Measurements from ENCODE around the gene VEGFD.

VEGFD gene, protein sequence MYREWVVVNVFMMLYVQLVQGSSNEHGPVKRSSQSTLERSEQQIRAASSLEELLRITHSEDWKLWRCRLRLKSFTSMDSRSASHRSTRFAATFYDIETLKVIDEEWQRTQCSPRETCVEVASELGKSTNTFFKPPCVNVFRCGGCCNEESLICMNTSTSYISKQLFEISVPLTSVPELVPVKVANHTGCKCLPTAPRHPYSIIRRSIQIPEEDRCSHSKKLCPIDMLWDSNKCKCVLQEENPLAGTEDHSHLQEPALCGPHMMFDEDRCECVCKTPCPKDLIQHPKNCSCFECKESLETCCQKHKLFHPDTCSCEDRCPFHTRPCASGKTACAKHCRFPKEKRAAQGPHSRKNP

DNA sequence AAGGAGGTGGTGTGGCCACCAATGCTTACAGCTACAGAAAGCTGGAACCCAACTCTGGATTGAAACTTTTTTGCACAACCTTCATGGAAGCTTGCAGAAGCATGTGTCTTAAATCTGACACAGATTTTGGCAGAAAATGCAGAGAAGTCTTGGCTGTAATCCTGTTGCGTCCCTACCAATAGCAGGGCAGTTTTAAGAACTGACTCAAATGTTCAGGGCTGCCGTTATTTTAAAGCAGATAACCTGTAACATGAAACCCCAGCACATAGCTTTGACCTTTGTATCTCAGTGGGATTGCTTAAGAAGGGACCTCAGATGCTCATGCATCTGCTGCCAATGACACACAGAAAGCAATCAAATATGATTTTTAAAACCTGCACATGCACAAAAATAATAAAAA, at the start of gene VEGFD:
VEGFD (minus strand) TSS at position 110 of the 400 bp plus-strand sequence. CDS start 467 bp downstream, outside the sequence.
- DNase-seq = no peak

- no peak for DNase-seq
These were observed 46.4 kb upstream of the VEGFD start for GRCh38 chrX:15430584-15430983.

DNA sequence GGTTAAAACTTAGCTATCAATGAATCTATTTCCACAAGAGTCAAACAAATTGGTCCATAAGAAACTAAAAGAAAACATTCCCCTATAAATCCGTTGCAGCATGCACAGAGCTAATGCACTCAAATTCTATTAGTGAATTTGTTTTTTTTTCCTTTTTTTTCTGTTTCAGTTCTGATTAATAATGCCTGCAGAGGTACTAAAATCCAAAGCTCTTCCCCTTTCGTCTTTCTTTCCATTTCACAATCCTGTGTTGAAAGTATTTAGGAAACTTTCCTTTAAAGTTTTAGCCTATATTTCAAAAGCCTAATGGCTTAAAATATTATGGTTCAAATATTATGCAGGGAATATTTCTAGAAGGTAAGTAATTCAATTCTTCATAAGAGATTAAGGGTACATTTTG, 45.9 kb upstream of the VEGFD start:
- no peak for DNase-seq

- no peak for DNase-seq
These were observed 40.8 kb upstream of the VEGFD start for GRCh38 chrX:15425024-15425423.

DNA sequence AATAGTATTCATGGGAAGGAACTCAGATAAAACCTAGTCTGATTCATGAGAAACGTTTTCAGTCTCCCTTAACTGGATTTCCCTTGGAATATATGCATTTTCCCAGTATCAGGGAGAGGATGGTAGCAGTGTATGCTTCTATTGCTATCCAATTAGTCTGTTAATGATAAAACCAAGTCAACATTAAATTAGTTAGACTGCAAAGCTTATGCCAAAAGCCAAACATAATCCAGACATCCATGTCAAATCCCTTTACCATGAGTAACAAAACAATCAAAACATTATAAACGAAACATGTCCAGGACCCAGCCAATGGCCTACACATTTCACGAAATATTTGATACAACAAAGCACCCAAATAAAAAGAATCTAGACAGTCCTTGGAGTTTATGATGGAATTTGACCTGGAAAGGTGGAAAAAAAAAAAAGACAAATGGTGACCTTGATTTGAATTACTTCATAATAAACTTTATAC, 34.5 kb upstream of the VEGFD start:
- no peak for DNase-seq

- no peak for DNase-seq
These were observed 34.0 kb upstream of the VEGFD start for GRCh38 chrX:15418041-15418706.

- DNase-seq = no peak
These were observed 32.1 kb upstream of the VEGFD start for GRCh38 chrX:15416133-15416993.

GRCh38 chrX:15413101-15413500, 28.9 kb upstream of the VEGFD start:
- DNase-seq = no peak

DNA sequence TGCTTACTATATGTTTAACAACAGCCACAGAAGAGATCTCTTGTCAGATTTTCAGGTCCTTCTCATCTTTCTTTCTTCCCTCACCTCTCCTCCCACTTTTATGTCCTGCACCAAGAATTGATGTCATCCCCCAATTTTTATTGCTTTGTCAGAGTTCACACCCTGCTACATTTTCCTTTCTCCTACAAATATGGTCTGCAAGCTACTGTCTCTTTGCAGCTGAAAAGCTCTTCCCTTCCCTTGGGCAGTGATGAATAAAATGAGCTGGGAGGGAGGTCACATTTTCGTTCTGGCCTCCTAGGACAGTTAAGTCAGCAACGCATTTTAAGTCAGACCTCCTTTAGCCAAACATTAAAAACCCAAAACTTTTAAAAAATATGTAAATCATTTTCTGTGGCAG, 26.7 kb upstream of the VEGFD start:
- no peak for DNase-seq

DNA sequence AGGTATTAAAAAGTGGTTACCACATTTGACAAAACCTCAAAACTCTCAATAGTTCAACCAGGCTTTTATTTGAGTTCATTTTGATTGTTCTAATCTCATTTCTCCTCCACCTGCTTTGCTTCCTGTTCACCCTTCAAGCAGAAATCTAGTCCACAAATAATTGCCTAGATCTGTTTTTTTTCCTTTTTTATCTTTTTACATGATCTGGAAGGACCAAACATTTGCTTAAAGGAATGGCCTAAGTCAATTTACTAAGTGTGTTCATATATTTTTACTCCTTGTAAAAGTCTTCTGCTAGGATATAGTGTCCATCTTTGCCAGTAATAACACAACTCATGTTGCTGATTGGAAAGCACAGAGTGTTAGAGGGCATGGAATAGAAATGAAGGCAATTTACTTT, 26.2 kb upstream of the VEGFD start:
- no peak for DNase-seq

DNA sequence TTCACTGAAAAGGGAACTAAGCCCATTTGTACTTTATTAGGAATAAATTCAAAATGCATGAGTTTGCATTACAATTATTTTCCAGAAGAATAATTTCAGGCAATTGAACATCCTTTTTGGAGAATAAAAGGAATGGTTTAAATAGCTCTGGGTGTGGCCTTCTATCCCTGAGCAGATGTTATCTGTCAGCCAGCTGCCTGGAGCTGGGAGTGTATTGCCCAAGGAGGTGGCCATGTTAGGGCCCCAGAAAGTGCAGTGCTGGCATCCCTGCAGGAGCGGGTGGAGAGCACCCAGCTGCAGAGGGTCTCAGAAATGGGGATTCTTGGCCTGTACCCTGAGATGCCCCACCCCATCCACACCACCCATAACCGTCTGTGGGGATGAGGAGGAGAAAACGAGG, 21.6 kb upstream of the VEGFD start:
- DNase-seq = no peak

GRCh38 chrX:15404401-15405096, 20.3 kb upstream of the VEGFD start:
- DNase-seq = no peak

DNA sequence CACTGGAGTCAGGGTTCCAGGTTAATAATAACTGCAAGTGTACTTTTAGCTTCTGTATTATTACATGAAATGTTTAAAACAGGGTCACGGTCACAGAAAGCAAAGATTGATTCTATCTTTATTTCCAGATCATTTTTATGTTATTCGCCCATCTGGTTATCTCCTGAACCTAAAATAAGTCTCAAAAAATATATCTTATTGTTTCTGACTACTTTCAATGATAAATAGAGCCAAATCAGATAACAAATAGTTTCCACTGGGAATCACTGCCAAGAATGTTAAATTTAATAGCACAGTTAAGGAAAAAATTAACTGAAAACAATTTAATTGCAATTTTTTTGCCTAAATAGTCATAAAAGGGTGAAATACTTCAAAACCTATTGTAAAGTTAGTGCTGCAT, 17.2 kb upstream of the VEGFD start:
- no peak for DNase-seq

DNA sequence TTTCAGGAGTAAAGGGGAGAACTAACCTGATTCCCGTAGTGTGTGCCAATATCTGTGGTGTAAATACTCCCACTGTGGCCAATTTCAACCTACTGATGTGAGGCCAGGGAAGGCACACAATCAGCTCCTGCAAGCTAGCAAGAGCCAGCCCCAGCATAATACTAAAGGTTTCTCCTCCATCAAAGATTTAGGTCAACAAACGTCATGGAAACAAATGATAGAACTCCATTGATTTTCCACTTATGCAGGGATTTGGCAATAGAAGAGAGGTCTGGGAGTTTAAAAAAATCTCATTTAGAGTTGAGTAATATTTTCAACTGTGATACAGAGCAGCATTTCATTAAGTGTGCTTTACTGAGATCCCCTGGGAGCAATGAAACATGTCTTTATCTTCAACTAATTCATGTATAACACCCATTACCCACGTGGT, 15.8 kb upstream of the VEGFD start:
- no peak for DNase-seq

DNA sequence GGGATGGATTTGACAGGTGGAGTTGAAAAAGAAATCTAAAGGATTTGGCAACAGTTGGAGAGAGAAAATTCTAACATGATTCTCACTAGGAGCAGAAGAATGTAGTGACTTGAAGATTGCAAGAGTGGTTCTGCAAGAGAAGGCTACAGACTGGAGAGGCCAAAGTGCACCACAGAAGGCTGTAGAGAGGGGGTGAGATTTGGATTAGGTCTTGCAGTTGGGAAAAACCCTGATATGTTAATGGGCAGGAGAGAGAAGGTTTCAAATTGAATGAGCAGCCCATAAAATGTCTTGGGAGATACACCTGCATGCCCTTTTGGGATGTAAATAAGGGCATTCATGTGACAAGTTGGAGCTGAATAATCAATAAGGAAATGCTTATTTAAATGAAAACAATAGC, 14.7 kb upstream of the VEGFD start:
- DNase-seq = no peak

DNA sequence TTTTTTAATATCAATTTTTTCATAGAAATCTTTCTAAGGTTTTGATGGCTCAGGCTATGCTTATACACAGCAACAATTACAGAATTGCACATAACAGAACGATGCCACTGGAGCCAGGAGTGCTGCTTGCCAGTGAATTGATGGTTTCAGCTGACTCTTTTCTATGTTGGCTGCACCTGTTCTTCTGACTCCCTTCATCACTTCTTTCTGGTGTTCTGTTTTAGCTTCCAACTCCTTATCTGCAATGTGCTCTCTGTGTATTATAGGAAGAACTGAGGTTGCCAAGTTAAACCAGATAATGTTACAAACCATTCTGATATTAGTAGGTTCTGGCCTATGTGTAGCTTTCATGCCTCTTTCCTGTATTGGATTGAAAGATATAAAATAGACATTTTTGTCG, 11.6 kb upstream of the VEGFD start:
- DNase-seq = no peak

DNA sequence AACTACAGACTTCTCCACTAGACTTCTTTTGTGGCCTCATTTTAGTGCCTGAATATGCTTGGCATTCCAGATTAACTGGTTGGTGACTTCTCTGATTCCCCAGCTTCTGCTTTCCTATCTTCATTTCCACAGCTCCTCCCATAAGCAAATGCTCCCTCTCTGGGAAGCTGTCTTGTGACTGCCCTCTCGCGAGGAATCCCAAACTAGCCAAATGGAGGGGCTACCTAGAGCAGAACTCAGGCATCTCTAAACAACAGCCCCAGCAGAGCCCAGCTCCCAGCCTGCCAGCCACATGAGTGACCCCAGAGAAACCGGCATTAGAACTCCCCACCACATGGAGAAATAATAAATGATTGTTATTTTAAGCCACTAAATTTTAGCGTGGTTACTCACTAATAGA, 7.6 kb upstream of the VEGFD start:
- DNase-seq = no peak

DNA sequence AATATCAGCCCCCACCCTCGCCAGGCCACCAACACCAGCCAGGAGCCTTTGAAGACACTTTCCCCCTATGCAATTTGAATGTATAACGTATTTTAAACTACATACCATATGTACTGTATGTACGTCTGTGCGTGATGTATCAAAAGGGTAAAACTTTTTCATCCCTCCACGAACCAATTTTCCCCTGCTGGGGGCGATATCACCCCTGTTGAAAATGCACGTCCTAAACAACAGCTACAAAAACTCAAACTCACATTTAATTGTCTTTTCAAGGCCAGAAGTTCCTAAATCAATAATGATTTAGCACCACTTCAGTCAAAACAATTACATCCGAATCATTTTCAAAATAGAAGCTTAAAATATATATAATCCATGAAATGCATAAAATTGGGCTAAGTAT, 1.4 kb downstream of the VEGFD start:
- DNase-seq = no peak

- no peak for DNase-seq
These were observed 7.3 kb downstream of the VEGFD start for GRCh38 chrX:15376956-15377355.

DNA sequence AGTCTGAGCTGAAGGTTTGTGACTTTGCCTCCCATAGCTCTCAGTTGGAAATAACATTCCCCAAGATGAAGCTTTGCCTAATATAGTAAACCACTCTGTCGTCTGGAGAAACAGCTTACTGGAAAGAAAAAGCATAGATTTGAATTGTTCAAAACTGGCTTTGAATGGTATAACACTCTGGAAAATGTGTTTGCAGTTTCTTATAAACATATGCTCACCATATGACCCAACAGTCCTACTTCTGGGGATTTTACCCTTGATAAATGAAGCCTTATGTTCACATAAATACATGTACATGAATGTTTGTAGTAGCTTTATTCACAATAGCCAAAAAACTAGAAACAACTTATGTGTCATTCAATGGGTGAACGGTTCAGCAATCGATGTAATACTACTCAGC, 10.2 kb downstream of the VEGFD start:
- no peak for DNase-seq

DNA sequence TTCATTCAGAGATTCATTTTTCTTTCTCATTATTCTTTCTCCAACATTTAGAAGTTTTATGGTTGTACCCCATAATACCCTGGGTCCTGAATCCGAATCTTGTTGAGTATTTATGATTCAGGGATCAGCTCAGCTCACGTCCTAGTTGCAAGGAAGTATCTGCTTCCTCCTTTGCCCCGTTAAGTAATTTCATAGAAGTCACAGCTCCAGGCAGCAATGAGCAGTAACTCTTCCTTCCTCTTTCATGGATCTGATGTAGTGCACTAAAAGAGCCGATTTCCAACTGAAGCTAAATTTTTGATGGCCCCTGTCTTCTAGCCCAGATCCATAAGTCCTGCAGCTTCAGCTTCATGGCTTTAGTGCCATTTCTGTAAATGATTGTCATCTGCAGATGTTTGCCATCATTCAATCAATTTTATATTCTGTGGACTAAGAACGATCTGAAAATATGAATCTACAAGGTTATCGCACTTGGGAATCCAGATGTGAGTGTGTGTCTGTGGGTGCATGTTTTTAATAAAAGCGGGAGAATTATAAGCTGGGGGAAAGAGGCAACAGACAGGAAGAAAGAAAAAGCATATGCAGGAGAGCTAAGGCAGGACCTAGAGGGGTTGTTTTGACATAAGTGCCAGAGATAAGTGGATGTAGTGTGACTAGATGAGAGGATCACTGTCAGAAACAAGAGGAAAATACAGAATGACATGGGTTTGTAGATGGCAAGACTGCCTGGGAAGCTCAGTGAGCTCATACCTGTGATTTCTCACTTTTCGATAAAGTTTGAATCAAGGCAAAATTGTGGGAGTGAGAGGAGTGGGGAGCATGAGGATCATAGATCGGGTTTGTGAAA, 17.5 kb downstream of the VEGFD start:
- no peak for DNase-seq

DNA sequence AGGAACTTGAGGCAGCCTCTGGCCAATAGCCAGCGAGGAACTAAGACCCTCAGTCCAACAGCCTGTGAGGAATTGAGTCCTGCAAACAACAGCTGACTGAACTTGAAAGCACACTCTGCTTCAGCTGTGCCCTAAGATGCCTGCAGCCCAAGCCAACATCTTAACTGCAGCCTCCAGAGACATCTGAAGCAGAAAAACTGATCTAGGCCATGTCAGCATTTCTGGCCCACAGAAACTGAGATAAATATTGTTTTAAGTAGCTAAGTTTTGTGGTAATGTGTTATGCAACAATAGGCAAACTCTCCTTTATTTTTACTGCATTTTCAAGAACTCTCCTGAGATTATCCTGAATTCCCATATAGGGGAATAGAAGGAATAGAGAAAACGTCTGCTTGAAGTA, 24.5 kb downstream of the VEGFD start:
- DNase-seq = no peak
